Germinal center (tissue), 1 donor: Measurements from ENCODE around the gene SPHKAP.
"Not testable (repeated sequence)": the region's sequence is repeated elsewhere in the genome, so short reads cannot be mapped to it uniquely, and the experiment has no call there.

Source experiments
- DNase-seq: peaks from one replicate; pipeline ENCODE4 v3.0.0; 2012; ENCODE audit warnings: mixed read lengths, low spot score

Gene SPHKAP

DNA sequence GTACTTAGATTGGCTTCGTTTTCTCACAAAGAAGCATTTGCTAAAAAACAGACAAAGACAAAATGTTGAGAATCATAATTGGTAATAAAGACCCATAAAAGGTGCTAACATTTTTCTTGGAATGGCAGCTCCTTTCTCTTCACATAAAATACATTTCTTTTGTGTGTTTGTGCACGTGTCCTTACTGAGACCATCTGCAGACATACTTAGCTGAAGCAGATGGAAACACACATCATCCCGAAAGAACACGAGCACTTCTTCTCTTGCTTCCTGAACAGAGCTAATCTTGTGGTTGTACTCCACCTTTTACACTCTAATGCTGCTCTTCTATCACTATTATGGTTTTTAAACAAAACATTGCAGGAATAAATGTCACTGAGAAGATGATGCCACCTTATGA is 142.5 kb downstream of the SPHKAP start:
- no peak for DNase-seq

DNA sequence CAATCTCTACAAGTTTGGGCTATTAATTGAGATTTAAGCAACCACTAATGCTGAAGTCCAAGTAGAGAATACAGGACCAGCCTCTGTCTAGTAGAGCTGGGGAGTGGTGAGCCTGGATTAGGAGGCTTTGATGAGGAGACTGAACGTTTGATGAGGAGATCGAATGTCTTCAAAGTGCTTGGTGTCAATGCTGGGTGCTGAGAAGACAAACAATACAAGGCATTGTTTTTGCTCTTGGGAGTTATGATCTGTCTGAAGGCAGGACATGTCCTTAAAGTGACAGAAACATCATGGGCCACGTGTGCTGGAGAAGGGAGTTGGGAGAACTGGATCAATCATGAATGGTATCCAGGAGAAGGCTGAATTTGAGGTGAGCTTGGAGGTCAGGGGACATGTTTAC is 143.6 kb downstream of the SPHKAP start:
- no peak for DNase-seq

DNA sequence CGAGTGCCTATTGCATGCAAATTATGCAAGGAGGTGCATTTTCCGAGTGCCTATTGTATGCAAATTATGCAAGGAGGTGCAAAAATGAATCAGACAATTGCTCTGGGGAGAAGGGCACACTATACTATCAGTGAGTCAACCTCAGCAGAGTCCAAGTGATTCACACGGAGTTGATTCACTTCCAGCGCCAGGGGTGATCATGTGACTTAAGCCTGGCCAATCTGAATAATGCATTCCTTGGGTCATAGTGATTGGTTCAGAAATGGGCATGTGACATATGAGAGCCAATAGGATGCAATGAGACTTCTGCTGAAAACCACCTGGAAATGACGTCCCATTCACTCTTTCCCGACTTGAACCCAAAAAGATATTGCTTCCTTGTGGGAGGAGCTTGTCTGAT is 157.9 kb downstream of the SPHKAP start:
- DNase-seq, result no peak

DNA sequence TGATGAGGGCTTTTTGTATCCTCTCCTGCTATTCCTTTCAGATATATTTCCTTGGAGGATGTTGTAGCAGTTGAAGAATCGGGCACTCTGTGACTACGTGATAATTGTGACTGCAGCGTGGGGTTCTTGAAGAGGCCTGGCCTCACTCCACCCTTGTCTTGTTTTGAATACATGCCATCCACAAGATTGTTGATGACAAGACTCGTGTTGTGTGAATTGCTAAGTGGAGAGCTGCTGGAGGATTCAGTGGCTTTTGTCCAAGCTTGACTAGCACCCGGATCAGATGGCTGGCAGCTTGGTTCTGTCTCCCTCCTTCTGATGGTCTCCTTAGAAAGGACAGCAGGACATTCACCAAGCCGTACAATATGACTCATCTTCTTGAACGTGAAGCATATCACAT is 163.2 kb downstream of the SPHKAP start:
- no peak for DNase-seq

DNA sequence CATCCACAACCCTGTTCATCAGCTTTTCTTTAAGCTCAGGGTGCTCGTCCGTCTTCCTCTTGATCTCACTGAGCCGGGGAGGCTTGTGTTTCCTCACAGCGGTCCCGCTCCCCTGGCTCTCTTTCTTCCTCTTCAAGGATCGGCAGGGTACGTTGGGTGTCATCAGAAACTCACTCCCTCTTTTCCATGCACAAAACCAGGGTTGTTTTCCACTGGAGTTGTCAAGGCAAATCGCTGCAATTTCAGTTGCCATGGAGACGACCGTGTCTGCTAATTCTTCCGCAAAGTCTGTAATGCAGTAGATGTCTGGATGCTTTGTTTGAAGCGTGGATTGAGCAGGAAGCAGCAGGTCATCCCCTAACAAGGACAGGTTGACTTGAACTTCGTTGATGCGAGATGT is 163.7 kb downstream of the SPHKAP start:
- no peak for DNase-seq

DNA sequence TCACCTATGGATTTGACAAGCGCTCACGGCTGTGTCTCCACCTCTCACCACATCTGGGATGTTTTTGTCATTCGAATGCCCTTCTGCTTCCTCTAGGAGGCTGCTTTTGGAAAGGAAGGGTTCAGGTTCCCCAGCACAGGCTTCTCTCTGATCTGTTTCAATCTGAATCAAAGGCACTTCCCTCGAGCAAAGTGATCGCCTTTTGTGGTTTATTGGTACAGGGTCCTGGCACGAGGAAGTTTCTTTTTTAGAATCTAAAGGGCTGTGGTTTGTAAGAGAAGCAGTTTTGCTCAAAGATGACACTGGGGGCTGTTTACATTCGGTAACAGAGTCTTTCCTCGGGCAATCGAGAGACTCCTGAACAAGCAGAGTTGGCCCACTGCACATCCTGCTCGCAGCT is 165.1 kb downstream of the SPHKAP start:
- no peak for DNase-seq

DNA sequence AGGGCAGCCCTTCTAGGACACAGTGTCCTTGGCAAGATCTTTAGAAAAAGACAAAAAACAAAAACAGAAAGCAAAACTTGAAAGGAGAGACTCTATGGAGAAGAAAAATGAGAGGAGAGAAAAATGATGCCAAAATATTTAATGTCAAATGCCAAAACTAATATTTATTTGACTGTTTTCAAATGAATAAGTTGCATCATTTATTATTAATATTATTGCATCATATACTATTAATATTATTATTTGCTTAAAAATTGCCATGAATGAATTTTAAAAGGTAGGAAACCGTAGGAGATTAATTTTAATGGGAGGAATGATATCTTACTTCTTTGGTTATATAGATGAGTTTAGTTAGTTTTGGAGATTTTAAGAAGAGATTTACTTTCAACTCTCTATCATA is 165.7 kb downstream of the SPHKAP start:
- no peak for DNase-seq

DNA sequence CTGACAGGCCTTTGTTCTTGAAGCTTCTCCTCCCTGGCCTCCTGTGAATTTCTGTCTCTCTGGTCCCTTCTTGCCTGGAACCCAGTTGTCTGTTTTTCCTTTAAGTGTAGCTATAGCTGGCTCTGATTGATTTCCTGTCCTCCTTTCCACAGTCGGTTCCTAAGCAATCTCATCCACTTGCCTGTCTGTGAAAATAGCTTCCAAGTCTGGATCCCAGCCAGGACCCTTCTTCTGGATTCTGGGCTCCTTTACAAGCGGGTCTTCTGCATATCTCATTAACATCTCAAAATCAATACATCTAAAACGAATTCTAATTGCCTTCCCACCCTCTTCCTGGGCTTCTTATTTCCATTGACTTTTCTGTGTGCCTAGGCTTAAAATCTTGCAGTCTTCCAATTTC is 185.1 kb downstream of the SPHKAP start:
- no peak for DNase-seq

DNA sequence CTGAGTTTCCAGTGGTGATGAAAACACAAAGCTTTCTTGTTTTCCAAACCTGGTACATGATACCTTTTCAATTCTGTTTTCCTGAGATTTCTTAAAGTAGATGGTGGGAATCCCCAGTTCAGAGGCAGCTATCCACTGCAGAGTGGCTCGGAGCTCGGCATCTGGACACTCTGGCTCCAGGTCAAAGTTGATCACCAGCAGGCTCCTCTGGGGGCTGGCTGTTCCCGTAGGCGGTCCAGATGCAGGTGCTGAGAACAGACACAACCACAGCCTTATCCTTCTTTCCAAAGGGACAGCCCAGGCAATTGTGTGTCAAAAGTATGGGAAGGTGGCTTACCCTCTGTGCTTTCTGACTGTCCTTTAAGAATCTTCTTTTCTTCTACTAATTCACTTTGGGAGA is 190.6 kb downstream of the SPHKAP start:
- DNase-seq, result no peak

DNA sequence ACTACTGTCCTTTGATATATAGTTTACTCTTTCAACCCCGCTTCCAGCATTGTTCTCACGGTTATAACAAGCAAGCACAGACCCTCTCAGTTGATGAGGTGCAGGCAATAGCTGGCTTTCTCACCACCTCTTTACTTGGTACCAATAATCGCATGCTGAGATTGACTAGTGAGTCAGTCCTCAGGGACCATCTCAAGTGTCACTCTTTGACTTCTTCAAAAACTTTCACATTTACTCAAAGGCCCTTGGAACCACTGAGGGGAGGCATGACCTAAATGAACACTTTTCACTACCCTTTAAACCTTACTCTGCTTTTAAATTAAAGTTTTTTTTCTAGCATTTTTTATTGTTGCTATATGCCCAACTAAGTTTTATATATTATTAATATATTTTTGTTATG is 208.2 kb downstream of the SPHKAP start:
- DNase-seq, result no peak

DNA sequence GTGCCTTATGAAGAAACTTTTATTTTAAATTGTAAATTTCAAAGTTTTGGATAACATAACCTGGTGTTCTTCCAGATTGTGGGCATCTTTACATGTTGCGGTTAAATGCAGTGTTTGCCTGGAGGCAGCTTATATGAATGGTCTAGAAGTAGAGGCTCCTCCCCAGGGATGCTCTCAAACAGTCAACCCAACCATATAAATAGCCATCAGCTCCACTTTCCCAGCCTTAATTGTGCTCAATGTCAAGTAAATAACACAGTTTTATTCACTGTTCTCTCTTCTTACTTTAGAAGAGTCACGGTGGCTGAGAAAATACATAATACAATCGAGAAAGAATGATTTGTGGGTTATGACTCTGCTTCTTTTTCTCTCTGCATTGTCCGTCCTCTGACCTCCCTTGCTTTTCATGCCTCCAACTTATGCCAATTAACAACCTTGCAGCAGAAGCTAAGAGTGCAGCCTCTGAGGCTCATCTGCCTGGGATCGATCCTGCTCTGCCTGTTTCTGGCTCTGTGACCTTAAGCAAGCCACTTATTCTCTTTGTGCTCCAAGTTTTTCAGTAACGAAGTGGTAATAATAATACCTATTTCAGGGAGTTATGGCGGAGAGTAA is 209.8 kb downstream of the SPHKAP start:
- DNase-seq, result no peak

DNA sequence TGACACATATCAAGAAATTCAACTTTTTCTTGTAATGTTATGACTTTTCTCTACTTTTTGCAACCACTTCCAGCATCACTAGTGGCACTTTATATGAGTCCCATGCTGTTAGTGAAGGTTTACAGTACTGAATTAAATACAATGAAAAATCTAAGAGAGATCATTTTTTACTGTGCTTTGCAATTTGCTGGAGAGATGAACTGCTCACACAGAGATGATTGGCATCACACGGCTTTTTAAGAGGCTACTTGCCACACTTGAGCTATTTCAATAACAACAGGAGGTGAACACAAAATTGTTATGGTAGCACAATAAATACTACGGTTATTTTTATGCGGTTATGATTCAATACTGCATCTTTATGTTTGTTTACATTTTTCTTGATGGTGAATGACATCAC is 221.2 kb downstream of the SPHKAP start:
- no peak for DNase-seq

DNA sequence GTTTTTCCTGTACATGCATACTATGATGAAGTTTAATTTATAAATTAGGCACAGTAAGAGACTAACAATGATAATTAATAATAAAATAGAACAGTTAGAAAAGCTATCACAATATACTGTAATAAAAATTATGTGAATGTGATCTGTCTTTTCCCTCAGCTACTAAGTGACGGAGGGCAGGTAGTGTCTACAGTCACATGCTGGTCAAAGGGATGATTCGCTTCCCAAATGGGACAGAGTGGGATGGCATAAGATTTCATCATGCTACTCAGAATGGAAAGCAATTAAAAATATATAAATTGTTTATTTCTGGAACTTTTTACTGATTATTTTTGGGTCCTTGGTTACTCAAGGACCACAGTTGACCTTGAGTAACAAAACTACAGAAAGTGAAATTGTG is 238.5 kb downstream of the SPHKAP start:
- DNase-seq, result no peak

DNA sequence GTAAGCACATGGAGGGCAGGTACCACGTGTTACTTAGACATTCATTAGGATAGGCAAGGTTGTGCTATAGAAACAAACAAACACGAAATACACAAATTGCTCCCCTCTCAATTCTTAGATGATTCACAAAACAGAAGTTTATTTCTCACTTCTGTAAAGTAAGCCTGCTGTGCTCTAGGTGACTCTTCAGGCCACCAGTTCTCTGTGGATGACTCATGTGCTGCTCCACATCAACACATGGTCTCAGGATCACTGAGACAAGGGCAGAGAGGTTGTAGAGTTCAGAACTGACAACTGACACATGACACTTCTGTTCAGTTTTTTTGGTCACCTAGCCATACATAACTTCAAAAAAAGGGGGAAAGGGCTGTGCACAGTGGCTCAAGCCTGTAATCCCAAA is 239.5 kb downstream of the SPHKAP start:
- DNase-seq, result no peak

DNA sequence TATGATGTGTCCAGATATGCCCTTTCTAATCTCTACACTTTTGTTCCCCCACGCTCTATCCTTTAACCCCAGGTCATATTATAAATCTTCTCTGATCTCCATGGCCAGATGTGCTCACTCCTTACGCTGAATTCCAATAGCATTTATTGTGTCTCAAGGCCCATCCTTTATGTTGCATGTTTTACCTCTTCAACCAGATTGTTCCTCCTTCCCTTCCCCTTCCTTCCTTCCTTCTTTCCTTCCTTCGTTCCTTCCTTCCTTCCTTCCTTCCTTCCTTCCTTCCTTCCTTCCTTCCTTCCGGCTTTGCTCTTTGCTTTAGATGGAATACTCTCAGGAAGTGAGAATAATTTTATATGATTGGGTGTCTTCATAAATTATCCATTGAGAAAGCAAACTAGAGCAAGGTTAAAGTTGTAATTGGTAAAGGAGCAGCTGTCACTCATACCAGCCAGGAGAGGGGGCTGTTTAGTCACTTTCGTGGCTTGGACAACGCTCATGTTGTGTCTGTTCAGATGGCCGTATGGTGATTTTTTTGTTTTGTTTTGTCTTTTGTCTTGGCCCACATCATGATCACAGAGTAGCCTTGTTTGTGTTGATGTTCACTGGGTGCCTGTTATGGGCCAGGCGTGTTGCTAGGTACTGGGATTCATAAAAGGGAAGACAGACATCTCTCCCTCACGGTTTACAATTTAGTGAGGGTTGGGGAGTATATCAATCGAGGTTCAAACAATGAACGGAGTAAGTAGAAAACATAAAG is 242.0 kb downstream of the SPHKAP start:
- peak; percentile 5 for DNase-seq

DNA sequence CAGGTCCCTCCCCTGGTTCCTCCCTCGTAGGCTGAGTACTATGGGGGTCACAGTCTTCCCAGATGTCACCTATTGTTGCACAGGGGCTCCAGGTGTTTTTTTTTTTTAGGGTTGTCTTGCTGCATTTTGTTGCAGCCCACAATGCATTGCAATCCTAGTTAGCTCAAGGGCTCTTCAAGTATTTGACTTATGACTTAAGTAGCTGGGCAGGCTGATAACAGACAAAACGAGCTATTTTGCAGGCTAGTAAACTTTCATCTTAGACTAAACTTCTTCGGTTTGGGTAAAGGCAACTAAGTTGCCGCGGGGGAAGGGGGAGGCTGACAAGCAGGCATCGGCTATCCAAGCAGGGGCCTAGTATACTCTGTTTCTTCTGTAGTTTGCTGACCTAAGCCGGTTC is 245.2 kb downstream of the SPHKAP start:
- DNase-seq, result not testable (repeated sequence)

DNA sequence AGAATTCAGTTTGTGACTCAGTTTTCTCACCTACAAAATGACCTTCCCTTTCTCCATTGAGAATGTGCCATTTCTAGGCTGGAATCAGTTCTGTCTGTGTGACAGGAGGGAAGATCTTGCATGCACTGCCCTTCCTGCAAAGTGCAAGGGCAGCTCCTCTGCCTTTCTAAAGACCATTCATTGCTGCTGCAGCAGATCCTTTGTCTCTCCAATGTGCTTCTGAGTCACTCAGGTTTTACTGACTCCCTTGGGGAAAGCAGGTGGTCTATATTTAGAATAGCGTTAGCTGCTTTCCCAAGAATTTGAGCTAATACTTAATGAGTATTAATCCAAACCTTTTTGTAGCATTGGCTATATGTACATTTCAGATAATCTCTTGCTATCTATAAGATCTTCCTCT is 247.6 kb downstream of the SPHKAP start:
- DNase-seq, result no peak

DNA sequence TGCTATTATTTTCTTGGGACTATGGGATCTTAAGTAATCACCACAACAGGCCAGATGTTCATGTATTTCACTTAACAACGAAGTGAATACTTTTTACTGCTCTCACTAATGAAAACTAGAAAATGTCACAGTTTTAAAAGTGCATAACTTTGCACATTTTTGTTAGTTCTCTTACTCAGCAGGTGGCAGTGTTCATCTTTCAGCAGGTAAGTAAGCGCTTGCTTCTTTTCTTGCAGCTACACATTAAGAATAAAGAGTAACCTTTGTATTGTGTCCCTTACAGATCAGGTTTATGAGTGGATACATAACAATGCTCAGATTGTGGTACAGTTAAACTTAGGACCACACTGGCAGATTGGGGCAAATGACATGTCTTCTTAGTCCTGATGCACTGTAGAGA is 249.1 kb downstream of the SPHKAP start:
- no peak for DNase-seq

DNA sequence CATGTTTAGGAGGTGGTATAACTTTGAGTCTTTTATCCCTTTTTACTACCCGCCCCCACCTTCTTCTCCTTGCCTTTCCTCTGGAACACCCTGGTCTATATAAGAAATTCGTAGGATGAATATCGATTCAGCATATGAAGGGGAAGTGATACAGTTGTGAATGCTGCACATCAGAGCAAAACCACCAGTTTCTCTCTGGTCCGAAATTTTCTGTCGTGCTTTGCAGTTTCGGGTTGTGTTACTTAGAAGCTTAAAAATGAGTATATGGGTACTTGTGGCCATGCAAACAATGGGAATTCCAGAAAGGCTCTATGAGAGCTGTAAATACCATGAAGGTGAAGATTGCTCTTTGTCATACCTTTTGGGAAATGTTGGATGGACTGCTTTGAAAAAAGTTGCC is 249.5 kb downstream of the SPHKAP start:
- DNase-seq, result no peak
